Mesodermal cell (in vitro differentiated cells): Measurements from ENCODE around the gene FOXR2. TPM values are rescaled to one million over a fixed set of nuclear protein-coding genes. Genes with fewer than 3 reads are reported as not detected.

Experiments
- H3K27ac ChIP-seq: 2 replicates; pipeline ENCODE4 v1.7.0; 2013; ENCODE audit warnings: mild to moderate bottlenecking, low read depth, low read length, moderate library complexity; ENCODE audit not compliant: severe bottlenecking
- H3K36me3 ChIP-seq: 2 replicates; pipeline ENCODE4 v1.7.1; 2013; ENCODE audit warnings: mild to moderate bottlenecking, low read length, moderate library complexity; ENCODE audit not compliant: control insufficient read depth, insufficient read depth
- H3K4me1 ChIP-seq: one replicate; pipeline ENCODE4 v1.7.1; 2013; ENCODE audit warnings: mild to moderate bottlenecking, low read length; ENCODE audit not compliant: insufficient read depth, control insufficient read depth, poor library complexity, severe bottlenecking
- H3K4me3 ChIP-seq: 2 replicates; pipeline ENCODE4 v1.7.0; 2013; ENCODE audit warnings: low read length, control low read depth, mild to moderate bottlenecking; ENCODE audit not compliant: insufficient read depth, poor library complexity, severe bottlenecking; ENCODE audit errors: extremely low read depth
- H3K9me3 ChIP-seq: 2 replicates; pipeline ENCODE4 v1.7.1; 2013; ENCODE audit warnings: mild to moderate bottlenecking, low read length, moderate library complexity; ENCODE audit not compliant: control insufficient read depth
- WGBS, 2 experiments: methylation state at CpG; one replicate each; pipeline ENCODE4 v1.1.5; 2013; ENCODE audit warnings: missing lambda C conversion rate in 2 of 2; ENCODE audit not compliant: insufficient coverage in 2 of 2; 5-methylcytosine and 5-hydroxymethylcytosine counted together
- polyA plus RNA-seq, 2 experiments: library from polyadenylated mRNA; stranded (reverse); fragments of 50-300 nt; gene quantifications; one replicate each; pipeline ENCODE4 v1.2.3, GENCODE V29; 2013

Gene FOXR2
- not detected for polyA plus RNA-seq (2013, experiment 1 of 2)
- not detected for polyA plus RNA-seq (2013, experiment 2 of 2)

DNA sequence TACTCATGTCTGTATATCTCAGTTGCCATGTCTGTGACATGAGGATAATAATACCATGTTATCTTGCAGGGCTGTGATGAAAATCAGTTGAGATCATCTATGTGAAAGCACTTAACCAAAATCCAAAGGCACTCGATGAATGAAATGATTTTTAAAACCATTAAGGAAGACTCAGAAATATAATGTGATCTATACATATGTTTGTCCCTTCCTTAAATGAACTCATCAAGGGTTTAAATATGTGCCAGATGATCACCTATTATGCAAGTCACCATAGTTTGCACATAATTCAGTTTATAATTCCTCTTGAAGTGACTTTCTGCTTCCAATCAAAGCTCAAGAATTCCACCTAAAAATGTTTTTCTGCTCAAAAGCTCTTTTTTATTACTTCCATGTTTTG is at the start of gene FOXR2:
TSS of gene FOXR2 (plus strand) at position 301 of the 400 bp plus-strand sequence. CDS start 312 bp downstream, outside the sequence.
- WGBS, 2 experiments, result no CpG with 5 or more reads among the region's 1 CpG
- no peak within 1 kb of the TSS for H3K4me3 ChIP-seq
- no peak within 1 kb of the TSS for H3K27ac ChIP-seq

GRCh38 chrX:55579115-55579514 is 44.1 kb upstream of the FOXR2 start:
- H3K9me3 ChIP-seq, result no peaks in the 10 kb centered on the region
- no peak overlapping the region for H3K27ac ChIP-seq
- no peaks in the 10 kb centered on the region for H3K4me1 ChIP-seq
- no peak overlapping the region for H3K4me3 ChIP-seq
- H3K36me3 ChIP-seq, result no peaks in the 10 kb centered on the region

More for the DNA sequence above, at the start of gene FOXR2:
- Histone ChIP-seq H3K4me1 (no peaks in the 10 kb centered on the region), H3K36me3 (no peaks in the 10 kb centered on the region), H3K9me3 (no peaks in the 10 kb centered on the region)

DNA sequence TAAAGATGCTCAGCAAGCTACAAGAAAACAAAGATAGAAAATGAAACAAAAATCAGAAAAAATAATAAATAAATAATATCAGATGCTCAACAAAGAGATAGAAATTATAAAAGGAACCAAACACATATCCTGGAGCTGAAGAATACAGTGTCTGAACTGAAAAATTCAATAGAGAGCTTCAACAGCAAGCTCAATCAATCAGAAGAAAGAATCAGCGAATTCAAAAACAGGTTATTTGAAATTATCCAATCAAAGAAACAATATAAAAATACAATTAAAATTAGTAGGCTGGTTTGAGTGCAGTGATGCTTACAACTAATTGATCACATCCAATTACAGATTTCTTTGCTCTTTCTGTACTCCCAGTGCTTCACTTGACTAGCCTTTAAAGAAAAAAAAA is 40.8 kb upstream of the FOXR2 start:
- no peak overlapping the region for H3K27ac ChIP-seq
- no peaks in the 10 kb centered on the region for H3K36me3 ChIP-seq
- peaks cover 4% of the 10 kb centered on the region for H3K9me3 ChIP-seq
- H3K4me1 ChIP-seq, result no peaks in the 10 kb centered on the region
- no CpG with 5 or more reads among the region's 1 CpG for WGBS, 2 experiments
- no peak overlapping the region for H3K4me3 ChIP-seq

DNA sequence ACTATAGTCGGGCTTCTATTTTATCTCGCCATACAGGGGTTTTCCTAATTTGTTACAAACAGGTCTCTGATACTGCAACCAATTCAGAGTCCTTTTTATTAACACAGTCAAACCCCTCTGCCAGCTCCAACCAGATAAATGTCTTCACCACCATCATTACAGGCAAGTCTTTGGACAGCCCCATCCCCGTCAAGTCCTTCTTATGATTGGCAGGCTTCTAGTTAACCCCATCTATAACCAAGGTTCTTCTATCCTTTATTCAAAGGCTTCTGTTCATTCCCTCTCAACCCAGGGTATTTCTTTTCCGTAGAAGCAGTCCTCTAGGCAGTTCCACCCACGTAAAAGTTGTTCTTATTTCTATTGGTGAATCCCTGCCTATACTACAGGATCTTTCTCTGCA is 29.9 kb upstream of the FOXR2 start:
- no peak overlapping the region for H3K4me3 ChIP-seq
- H3K27ac ChIP-seq, result no peak overlapping the region
- 70 to 81% methylated on average over 3 of the region's 5 CpGs for WGBS, 2 experiments
- no peaks in the 10 kb centered on the region for H3K9me3 ChIP-seq
- no peaks in the 10 kb centered on the region for H3K4me1 ChIP-seq
- no peaks in the 10 kb centered on the region for H3K36me3 ChIP-seq

DNA sequence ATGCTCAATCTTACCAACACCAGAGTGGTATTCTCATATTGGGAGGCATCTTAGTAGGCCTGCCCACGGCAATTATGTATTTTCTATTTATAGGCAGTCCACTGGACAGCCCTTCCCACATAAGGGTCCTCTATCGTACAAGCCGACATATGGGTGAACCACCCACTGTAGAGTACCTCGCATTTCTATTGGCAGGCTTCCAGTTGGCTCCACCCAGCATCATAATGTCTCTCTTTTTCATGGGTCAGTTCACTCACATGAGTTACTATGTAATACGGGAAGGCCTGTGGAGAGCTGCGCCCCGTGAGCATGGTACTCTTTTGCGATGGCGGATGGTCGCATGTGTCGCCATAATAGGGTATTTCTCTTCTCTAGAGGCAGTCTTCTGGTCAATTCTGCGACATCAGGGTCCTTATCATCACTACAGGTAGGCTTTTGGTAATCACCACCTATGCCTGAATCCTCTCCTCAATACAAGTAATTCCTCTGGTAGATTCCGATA is 29.4 kb upstream of the FOXR2 start:
- Histone ChIP-seq H3K4me3 (no peak overlapping the region), H3K9me3 (no peaks in the 10 kb centered on the region), H3K27ac (no peak overlapping the region), H3K36me3 (no peaks in the 10 kb centered on the region), H3K4me1 (no peaks in the 10 kb centered on the region)
- 48 to 86% methylated on average over 3 to 4 of the region's 13 CpGs for WGBS, 2 experiments

DNA sequence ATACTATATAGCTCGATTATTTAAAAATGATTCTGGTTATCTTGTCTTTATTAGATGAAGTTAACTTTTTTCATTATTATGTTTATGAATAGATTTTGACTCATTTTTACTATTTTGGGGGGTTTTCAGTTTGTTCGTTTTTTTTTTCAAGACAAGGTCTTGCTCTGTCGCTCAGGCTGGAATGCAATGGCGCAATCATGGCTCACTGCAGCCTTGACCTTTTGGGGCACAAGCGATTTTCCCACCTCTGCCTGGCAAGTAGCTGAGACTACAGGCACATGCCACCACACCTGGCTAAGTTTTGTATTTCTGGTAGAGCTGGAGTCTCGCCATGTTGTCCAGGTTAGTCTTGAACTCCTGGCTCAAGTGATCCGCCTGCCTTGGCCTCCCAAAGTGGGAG is 24.9 kb upstream of the FOXR2 start:
- no peaks in the 10 kb centered on the region for H3K36me3 ChIP-seq
- H3K27ac ChIP-seq, result no peak overlapping the region
- no peaks in the 10 kb centered on the region for H3K4me1 ChIP-seq
- no peak overlapping the region for H3K4me3 ChIP-seq
- WGBS, 2 experiments, result 70 to 77% methylated on average over 3 to 5 of the region's 7 CpGs
- H3K9me3 ChIP-seq, result no peaks in the 10 kb centered on the region

GRCh38 chrX:55619547-55619946 is 3.7 kb upstream of the FOXR2 start:
- no peaks in the 10 kb centered on the region for H3K9me3 ChIP-seq
- WGBS, 2 experiments, result no CpG with 5 or more reads among the region's 2 CpGs
- H3K4me1 ChIP-seq, result no peaks in the 10 kb centered on the region
- no peak overlapping the region for H3K4me3 ChIP-seq
- no peak overlapping the region for H3K27ac ChIP-seq
- H3K36me3 ChIP-seq, result no peaks in the 10 kb centered on the region

GRCh38 chrX:55624403-55624802 is 1.2 kb downstream of the FOXR2 start:
- WGBS, 2 experiments, result 72 to 79% methylated on average over 4 to 5 of the region's 5 CpGs
- Histone ChIP-seq H3K4me3 (no peak overlapping the region), H3K4me1 (no peaks in the 10 kb centered on the region)

GRCh38 chrX:55636109-55636508 is 12.9 kb downstream of the FOXR2 start:
- H3K27ac ChIP-seq, result no peak overlapping the region
- WGBS, 2 experiments, result 77% methylated on average over 5 of the region's 8 CpGs; no CpG with 5 or more reads in 1 of the 2 experiments
- no peaks in the 10 kb centered on the region for H3K36me3 ChIP-seq
- H3K4me3 ChIP-seq, result no peak overlapping the region
- peaks cover 6% of the 10 kb centered on the region for H3K9me3 ChIP-seq
- no peaks in the 10 kb centered on the region for H3K4me1 ChIP-seq

More at GRCh38 chrX:55624403-55624802, 1.2 kb downstream of the FOXR2 start:
- Histone ChIP-seq H3K36me3 (no peaks in the 10 kb centered on the region), H3K27ac (no peak overlapping the region), H3K9me3 (no peaks in the 10 kb centered on the region)

- Histone ChIP-seq H3K4me3 (no peak overlapping the region), H3K4me1 (no peaks in the 10 kb centered on the region), H3K36me3 (no peaks in the 10 kb centered on the region), H3K9me3 (peaks cover 6% of the 10 kb centered on the region), H3K27ac (no peak overlapping the region)
- WGBS, 2 experiments, result 40% methylated on average over 1 of the region's 1 CpG; no CpG with 5 or more reads in 1 of the 2 experiments
Observed at GRCh38 chrX:55638933-55639332, 15.7 kb downstream of the FOXR2 start.

- peaks cover 6% of the 10 kb centered on the region for H3K9me3 ChIP-seq
- H3K4me3 ChIP-seq, result no peak overlapping the region
- H3K4me1 ChIP-seq, result no peaks in the 10 kb centered on the region
- no CpG with 5 or more reads among the region's 4 CpGs for WGBS, 2 experiments
- no peak overlapping the region for H3K27ac ChIP-seq
- no peaks in the 10 kb centered on the region for H3K36me3 ChIP-seq
Observed at GRCh38 chrX:55640854-55641253, 17.7 kb downstream of the FOXR2 start.
